Measurements from ENCODE around the gene STK32B. TPM values are rescaled to one million over a fixed set of nuclear protein-coding genes. Genes with fewer than 3 reads are reported as not detected.

The STK32B gene
- total and polyA plus RNA-seq, 2 donors (not counting 3 experiments of a cell fraction or from before 2014, with no cell fraction given), result 5.6 to 7.8 TPM

DNA sequence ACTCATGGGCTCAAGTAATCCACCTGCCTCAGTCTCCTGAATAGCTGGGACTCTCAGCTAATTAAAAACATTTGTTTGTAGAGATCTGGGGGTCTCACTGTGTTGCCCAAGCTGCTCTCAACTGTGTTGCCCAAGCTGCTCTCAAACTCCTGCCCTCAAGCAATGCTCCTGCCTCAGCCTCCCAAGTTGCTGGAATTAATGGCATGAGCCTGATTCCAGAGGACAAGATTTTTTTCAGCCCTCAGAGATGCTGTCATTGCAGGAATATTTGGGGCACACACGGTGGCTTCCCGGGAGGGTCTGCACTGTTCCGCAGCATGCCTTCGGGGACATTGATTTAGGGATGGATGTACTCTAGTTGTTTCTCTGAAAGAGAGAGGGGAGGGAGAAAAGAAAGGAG, 49.7 kb downstream of the STK32B start:
- TF ChIP-seq, protein P1, sequence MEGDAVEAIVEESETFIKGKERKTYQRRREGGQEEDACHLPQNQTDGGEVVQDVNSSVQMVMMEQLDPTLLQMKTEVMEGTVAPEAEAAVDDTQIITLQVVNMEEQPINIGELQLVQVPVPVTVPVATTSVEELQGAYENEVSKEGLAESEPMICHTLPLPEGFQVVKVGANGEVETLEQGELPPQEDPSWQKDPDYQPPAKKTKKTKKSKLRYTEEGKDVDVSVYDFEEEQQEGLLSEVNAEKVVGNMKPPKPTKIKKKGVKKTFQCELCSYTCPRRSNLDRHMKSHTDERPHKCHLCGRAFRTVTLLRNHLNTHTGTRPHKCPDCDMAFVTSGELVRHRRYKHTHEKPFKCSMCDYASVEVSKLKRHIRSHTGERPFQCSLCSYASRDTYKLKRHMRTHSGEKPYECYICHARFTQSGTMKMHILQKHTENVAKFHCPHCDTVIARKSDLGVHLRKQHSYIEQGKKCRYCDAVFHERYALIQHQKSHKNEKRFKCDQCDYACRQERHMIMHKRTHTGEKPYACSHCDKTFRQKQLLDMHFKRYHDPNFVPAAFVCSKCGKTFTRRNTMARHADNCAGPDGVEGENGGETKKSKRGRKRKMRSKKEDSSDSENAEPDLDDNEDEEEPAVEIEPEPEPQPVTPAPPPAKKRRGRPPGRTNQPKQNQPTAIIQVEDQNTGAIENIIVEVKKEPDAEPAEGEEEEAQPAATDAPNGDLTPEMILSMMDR (IDR thresholded peaks at IDR 0.05; ENCODE audit: extremely low read depth in 1 of 2, insufficient read depth in 1 of 2, low read depth in 1 of 2, low read length in 2 of 2), result no peak
- TF ChIP-seq JUN (IDR thresholded peaks at IDR 0.05; ENCODE audit: borderline replicate concordance, insufficient read depth, insufficient read length, low read depth) (no peak), FOS (IDR thresholded peaks at IDR 0.05; ENCODE audit: borderline replicate concordance, insufficient read depth, low read length) (no peak), EZH2 (IDR thresholded peaks at IDR 0.05; ENCODE audit: borderline replicate concordance, low read depth, low read length, severe bottlenecking) (no peak), MYC (IDR thresholded peaks at IDR 0.05; ENCODE audit: low read depth, low read length) (no peak), GATA2 (IDR thresholded peaks at IDR 0.05; ENCODE audit: insufficient read depth, insufficient read length, low read depth, low read length) (no peak)
- no peaks in the 10 kb centered on the region for H3K36me3 ChIP-seq (ENCODE audit: control insufficient read depth in 2 of 2, extremely low read depth in 1 of 2, insufficient read depth in 2 of 2, low read length in 2 of 2)
- DNase-seq (ENCODE audit: low read depth, low spot score) (no peak), FAIRE-seq (no peak)
- H4K20me1 ChIP-seq (replicated peaks; ENCODE audit: control insufficient read depth, extremely low read depth, insufficient read depth, low read length), result no peaks in the 10 kb centered on the region
- no peak overlapping the region for H2AFZ ChIP-seq (ENCODE audit: low read depth, low read length)
- no peak overlapping the region for H3K27ac ChIP-seq (ENCODE audit: insufficient read depth, low read depth, low read length)
- no peaks in the 10 kb centered on the region for H3K4me1 ChIP-seq (ENCODE audit: control insufficient read depth, extremely low read depth, insufficient read depth, low read length)
- dilution Hi-C loops (cut with MboI; ENCODE audit: extremely low pct_ligation_motif_present, low sequenced_read_pairs), result no loop called here
- no peaks in the 10 kb centered on the region for H3K9me1 ChIP-seq (replicated peaks; ENCODE audit: control insufficient read depth, extremely low read depth, insufficient read depth, low read length)
- no peak overlapping the region for H3K4me2 ChIP-seq (ENCODE audit: insufficient read depth, low read length)
- BruUV-seq (replicated peaks), result no TSS peak
- no peaks in the 10 kb centered on the region for H3K79me2 ChIP-seq (ENCODE audit: control insufficient read depth, insufficient read depth, low read length)
- intact Hi-C loops (cut with micrococcal nuclease), result no loop called here
- H3K9ac ChIP-seq (replicated peaks; ENCODE audit: extremely low read depth, insufficient read depth, low read length), result no peak overlapping the region
- H3K27me3 ChIP-seq (ENCODE audit: control insufficient read depth in 2 of 2, insufficient read depth in 2 of 2, low read length in 2 of 2), result no peaks in the 10 kb centered on the region
- ChIA-PET POLR2A (no interaction called here), CTCF (no interaction called here)
- H3K9me3 ChIP-seq (replicated peaks; ENCODE audit: control insufficient read depth, insufficient read depth, low read length), result no peaks in the 10 kb centered on the region
- no peak overlapping the region for H3K4me3 ChIP-seq (replicated peaks in 1 of 3; ENCODE audit: insufficient read depth in 1 of 3, low read depth in 1 of 3, low read length in 3 of 3)

DNA sequence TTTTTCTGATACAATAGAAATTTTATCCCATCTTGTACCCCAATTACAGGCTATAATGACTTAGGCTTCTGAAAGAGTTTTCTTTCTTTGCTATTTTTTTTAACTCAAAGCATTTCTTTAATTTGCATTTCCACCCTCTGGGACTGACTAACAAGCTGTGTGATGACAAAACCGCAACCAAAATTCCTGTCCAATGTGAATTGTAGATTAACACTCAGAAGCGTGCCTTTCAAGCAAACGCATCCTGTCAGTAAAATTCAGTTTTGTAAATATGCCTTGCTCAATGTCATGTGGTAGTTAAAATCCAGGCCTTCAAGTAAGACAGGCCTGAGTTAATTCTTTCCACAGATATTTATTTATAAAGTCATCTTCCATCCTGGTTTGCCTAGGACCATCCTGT, 50.3 kb downstream of the STK32B start:
- no peak overlapping the region for H3K4me2 ChIP-seq (ENCODE audit: insufficient read depth, low read length)
- H3K79me2 ChIP-seq (ENCODE audit: control insufficient read depth, insufficient read depth, low read length), result no peaks in the 10 kb centered on the region
- no peak overlapping the region for H2AFZ ChIP-seq (ENCODE audit: low read depth, low read length)
- POLR2A ChIA-PET, result no interaction called here
- CTCF ChIA-PET, result no interaction called here
- intact Hi-C loops (cut with micrococcal nuclease) (no loop called here), dilution Hi-C loops (cut with MboI; ENCODE audit: extremely low pct_ligation_motif_present, low sequenced_read_pairs) (no loop called here)
- no peaks in the 10 kb centered on the region for H3K9me3 ChIP-seq (replicated peaks; ENCODE audit: control insufficient read depth, insufficient read depth, low read length)
- no peak overlapping the region for H3K4me3 ChIP-seq (replicated peaks in 1 of 3; ENCODE audit: insufficient read depth in 1 of 3, low read depth in 1 of 3, low read length in 3 of 3)
- H3K9ac ChIP-seq (replicated peaks; ENCODE audit: extremely low read depth, insufficient read depth, low read length), result no peak overlapping the region
- no peaks in the 10 kb centered on the region for H3K9me1 ChIP-seq (replicated peaks; ENCODE audit: control insufficient read depth, extremely low read depth, insufficient read depth, low read length)
- H3K36me3 ChIP-seq (ENCODE audit: control insufficient read depth in 2 of 2, extremely low read depth in 1 of 2, insufficient read depth in 2 of 2, low read length in 2 of 2), result no peaks in the 10 kb centered on the region
- H3K4me1 ChIP-seq (ENCODE audit: control insufficient read depth, extremely low read depth, insufficient read depth, low read length), result no peaks in the 10 kb centered on the region
- no peaks in the 10 kb centered on the region for H3K27me3 ChIP-seq (ENCODE audit: control insufficient read depth in 2 of 2, insufficient read depth in 2 of 2, low read length in 2 of 2)
- TF ChIP-seq GATA2 (IDR thresholded peaks at IDR 0.05; ENCODE audit: insufficient read depth, insufficient read length, low read depth, low read length), result no peak
- TF ChIP-seq, protein P2, sequence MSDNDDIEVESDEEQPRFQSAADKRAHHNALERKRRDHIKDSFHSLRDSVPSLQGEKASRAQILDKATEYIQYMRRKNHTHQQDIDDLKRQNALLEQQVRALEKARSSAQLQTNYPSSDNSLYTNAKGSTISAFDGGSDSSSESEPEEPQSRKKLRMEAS (IDR thresholded peaks at IDR 0.05; ENCODE audit: insufficient read depth, insufficient read length), result no peak
- TF ChIP-seq JUN (IDR thresholded peaks at IDR 0.05; ENCODE audit: borderline replicate concordance, insufficient read depth, insufficient read length, low read depth), result no peak
- no peak for TF ChIP-seq POLR2AphosphoS5 (IDR thresholded peaks at IDR 0.05; ENCODE audit: insufficient read depth, low read depth, low read length)
- TF ChIP-seq POLR2A (IDR thresholded peaks at IDR 0.05; ENCODE audit: low read depth, low read length), result no peak
- no peak for TF ChIP-seq FOS (IDR thresholded peaks at IDR 0.05; ENCODE audit: borderline replicate concordance, insufficient read depth, low read length)
- no peak for TF ChIP-seq EZH2 (IDR thresholded peaks at IDR 0.05; ENCODE audit: borderline replicate concordance, low read depth, low read length, severe bottlenecking)
- TF ChIP-seq, protein P1 (IDR thresholded peaks at IDR 0.05; ENCODE audit: extremely low read depth in 1 of 2, insufficient read depth in 1 of 2, low read depth in 1 of 2, low read length in 2 of 2), result no peak
- TF ChIP-seq MYC (IDR thresholded peaks at IDR 0.05; ENCODE audit: low read depth, low read length), result no peak
- H3K27ac ChIP-seq (ENCODE audit: insufficient read depth, low read depth, low read length), result no peak overlapping the region
- no peaks in the 10 kb centered on the region for H4K20me1 ChIP-seq (replicated peaks; ENCODE audit: control insufficient read depth, extremely low read depth, insufficient read depth, low read length)
- FAIRE-seq (no peak), DNase-seq (ENCODE audit: low read depth, low spot score) (no peak)
- BruUV-seq (replicated peaks), result no TSS peak

All from endothelial cell of umbilical vein (primary cell).